Tibial nerve (tissue), 4 donors: ENCODE measurements around the gene PSMD5.

Experiments used
- EP300 ChIP-seq, 2 donors: sonication (generic); formaldehyde crosslinking; IDR thresholded peaks; one replicate each; pipeline ENCODE4 v1.6.1; 2017; ENCODE audit warnings: antibody characterized with exemption in 2 of 2, mild to moderate bottlenecking in 1 of 2
- POLR2A ChIP-seq, 2 donors: fragments of 450-650 bp; IDR thresholded peaks; one replicate each; pipeline ENCODE4 v1.6.1; 2017; ENCODE audit warnings: antibody characterized with exemption in 2 of 2, mild to moderate bottlenecking in 2 of 2, moderate library complexity in 2 of 2
- TF ChIP-seq, protein P1 (sequence below), 5 experiments: fragments of 200-600 bp in 3 of 5; fragments of 450-650 bp in 2 of 5; sonication (generic) in 3 of 5; IDR thresholded peaks; one replicate each; pipeline ENCODE4 v1.5.1; 2016 to 2019; ENCODE audit warnings: antibody characterized with exemption in 5 of 5, mild to moderate bottlenecking in 3 of 5, moderate library complexity in 2 of 5

DNA sequence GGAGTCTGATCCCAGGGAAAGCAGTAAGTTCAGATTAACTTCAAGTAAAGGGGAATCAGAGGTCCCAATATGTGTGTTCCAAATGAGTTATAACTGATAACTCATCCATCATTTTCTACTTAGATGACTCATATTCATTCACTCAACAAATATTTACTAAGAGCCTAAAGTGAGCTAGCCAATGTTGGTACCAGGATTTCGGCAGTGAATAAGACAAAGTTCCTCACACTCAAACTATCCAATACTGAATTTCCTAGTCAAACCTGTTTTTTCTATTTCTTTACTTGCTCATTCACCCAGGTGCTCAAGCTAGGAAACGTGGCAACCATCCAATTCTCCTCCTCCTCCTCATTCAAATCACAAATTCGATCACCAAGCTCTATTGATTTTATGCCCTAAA, 75.3 kb downstream of the PSMD5 start:
- TF ChIP-seq, protein P1, sequence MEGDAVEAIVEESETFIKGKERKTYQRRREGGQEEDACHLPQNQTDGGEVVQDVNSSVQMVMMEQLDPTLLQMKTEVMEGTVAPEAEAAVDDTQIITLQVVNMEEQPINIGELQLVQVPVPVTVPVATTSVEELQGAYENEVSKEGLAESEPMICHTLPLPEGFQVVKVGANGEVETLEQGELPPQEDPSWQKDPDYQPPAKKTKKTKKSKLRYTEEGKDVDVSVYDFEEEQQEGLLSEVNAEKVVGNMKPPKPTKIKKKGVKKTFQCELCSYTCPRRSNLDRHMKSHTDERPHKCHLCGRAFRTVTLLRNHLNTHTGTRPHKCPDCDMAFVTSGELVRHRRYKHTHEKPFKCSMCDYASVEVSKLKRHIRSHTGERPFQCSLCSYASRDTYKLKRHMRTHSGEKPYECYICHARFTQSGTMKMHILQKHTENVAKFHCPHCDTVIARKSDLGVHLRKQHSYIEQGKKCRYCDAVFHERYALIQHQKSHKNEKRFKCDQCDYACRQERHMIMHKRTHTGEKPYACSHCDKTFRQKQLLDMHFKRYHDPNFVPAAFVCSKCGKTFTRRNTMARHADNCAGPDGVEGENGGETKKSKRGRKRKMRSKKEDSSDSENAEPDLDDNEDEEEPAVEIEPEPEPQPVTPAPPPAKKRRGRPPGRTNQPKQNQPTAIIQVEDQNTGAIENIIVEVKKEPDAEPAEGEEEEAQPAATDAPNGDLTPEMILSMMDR (IDR thresholded peaks at IDR 0.05) = no peak
- no peak for TF ChIP-seq POLR2A (IDR thresholded peaks at IDR 0.05)
- no peak for TF ChIP-seq EP300 (IDR thresholded peaks at IDR 0.05)
